Naive thymus-derived CD8-positive, alpha-beta T cell (primary cell): ENCODE results near the gene PCED1A. TPM values are rescaled to one million over a fixed set of nuclear protein-coding genes. Genes with fewer than 3 reads are reported as not detected.
A peak's percentile ranks its signal among the peaks of the same experiment; 100 is the strongest.
"Not testable (repeated sequence)": the region's sequence is repeated elsewhere in the genome, so short reads cannot be mapped to it uniquely, and the experiment has no call there.

Source experiments
- ATAC-seq, 2 donors: fragments of 150-1000 bp; cut with Tn5 transposase in 1 of 2; sonication (Bioruptor Pico), chemical (Tn5 transposase) in 1 of 2; 1 replicate in 1 of 2; 2 replicates in 1 of 2; pipeline ENCODE4 v1.10.0; 2021; ENCODE audit warnings: mild to moderate bottlenecking in 2 of 2, moderate library complexity in 2 of 2
- POLR2A ChIA-PET: fragments of 350-600 bp; sonication (Branson Sonifier 250); formaldehyde crosslinking; loops from one replicate; lab custom pipeline; 2021; ENCODE audit warnings: antibody characterized with exemption; lab: Charles Lee
- DNase-seq, 10 donors: peaks; one replicate each; pipeline versions ENCODE4 v3.0.0 to v3.0.0-alpha.2; 2020 to 2022
- H3K27ac Mint-ChIP-seq, 10 donors: one replicate each; pipeline ENCODE4 v1.8.0; 2020 to 2022; ENCODE audit warnings: mild to moderate bottlenecking in 10 of 10, mixed read lengths in 10 of 10, moderate library complexity in 4 of 10, inconsistent platforms in 1 of 10
- H3K27me3 Mint-ChIP-seq, 5 donors: one replicate each; pipeline ENCODE4 v1.8.0; 2021 to 2022; ENCODE audit warnings: mixed read lengths in 5 of 5
- H3K36me3 Mint-ChIP-seq, 3 donors: one replicate each; pipeline ENCODE4 v1.8.0; 2020 to 2022; ENCODE audit warnings: mixed read lengths in 3 of 3, mild to moderate bottlenecking in 2 of 3, inconsistent platforms in 1 of 3
- H3K4me1 Mint-ChIP-seq, 4 donors: one replicate each; pipeline ENCODE4 v1.8.0; 2021 to 2022; ENCODE audit warnings: mixed read lengths in 4 of 4
- H3K4me3 Mint-ChIP-seq, 10 donors: one replicate each; pipeline ENCODE4 v1.8.0; 2020 to 2022; ENCODE audit warnings: mild to moderate bottlenecking in 10 of 10, mixed read lengths in 10 of 10, moderate library complexity in 6 of 10, inconsistent platforms in 1 of 10
- H3K9me3 Mint-ChIP-seq, 9 donors: one replicate each; pipeline ENCODE4 v1.8.0; 2020 to 2022; ENCODE audit warnings: mixed read lengths in 9 of 9, mild to moderate bottlenecking in 3 of 9, inconsistent platforms in 1 of 9, moderate library complexity in 1 of 9
- polyA plus RNA-seq, 3 donors: library from polyadenylated mRNA; unstranded; fragments of 300-500 nt; fragmentation: Illumina TruSeq; gene quantifications; one replicate each; pipeline ENCODE4 v1.2.3, GENCODE V29; 2021
- total RNA-seq, 8 experiments: library from RNA in 2 of 8; stranded (reverse) in 2 of 8; gene quantifications; one replicate each; pipeline ENCODE4 v1.2.3 and lab custom pipeline; 2021 to 2026

The PCED1A gene
- total and polyA plus RNA-seq, 5 experiments from 2014 or later: 21.9 to 101 (median 29.6) TPM

DNA sequence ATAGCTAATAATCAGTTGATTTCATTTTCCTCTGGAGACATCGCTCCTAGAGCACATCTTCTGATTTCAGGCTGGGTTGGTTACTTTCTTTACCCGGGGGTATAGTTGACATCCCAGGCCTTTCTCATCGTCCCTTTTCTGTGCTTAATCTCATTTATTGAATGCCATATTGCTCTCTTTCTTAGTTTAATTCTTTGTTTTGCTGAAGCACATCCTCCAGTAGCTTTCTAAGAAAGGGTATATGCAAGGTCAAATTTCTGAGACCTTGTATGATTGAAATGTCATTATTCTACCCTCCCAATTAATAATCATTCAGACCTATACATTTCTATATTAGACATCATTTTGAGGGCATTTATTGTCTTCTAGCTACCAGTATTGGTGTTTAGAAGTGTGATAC, 28.3 kb downstream of the PCED1A start:
- ATAC-seq (no peak), DNase-seq (no peak)
- H3K9me3 Mint-ChIP-seq: peaks cover 0 to 20% (median 10%) of the 10 kb centered on the region in 9 donors
- H3K27me3 Mint-ChIP-seq: peaks cover 14 to 39% (median 28%) of the 10 kb centered on the region in 5 donors
- peaks cover 0 to 14% (median 10%) of the 10 kb centered on the region in 3 donors for H3K36me3 Mint-ChIP-seq
- H3K27ac Mint-ChIP-seq: no peak overlapping the region
- POLR2A ChIA-PET: interaction anchor here (0.8 kb wide), 1 partner anchor 28 kb away, joined by 3 read pairs; no protein-coding TSS in a partner anchor
- no peak overlapping the region for H3K4me3 Mint-ChIP-seq
- peaks cover 0 to 6% (median 2%) of the 10 kb centered on the region in 4 donors for H3K4me1 Mint-ChIP-seq

DNA sequence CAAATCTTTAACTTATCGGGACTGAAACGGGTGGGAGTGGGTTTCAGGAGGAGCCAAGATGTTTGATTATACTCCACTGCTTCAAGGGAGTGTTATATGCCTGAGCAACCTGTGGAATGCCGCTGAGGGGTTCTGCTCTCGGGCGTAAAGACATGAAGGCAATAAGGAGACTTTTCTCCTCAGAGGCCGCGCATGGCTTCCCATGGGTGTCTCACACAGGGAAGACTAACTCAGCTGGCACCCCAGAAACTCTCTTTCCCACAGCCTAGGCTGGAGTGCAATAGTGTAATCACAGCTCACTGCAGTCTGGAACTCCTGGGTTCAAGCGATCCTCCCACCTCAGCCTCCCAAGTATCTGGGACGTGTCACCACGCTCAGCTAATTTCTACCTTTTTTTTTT, 30.8 kb downstream of the PCED1A start:
- ATAC-seq (no peak), DNase-seq (no peak)
- Mint-ChIP-seq H3K27me3 (peaks cover 19 to 52% (median 43%) of the 10 kb centered on the region in 5 donors), H3K36me3 (peaks cover 0 to 14% (median 10%) of the 10 kb centered on the region in 3 donors), H3K27ac (no peak overlapping the region), H3K4me1 (peaks cover 0 to 5% (median 2%) of the 10 kb centered on the region in 4 donors), H3K4me3 (no peak overlapping the region), H3K9me3 (peaks cover 0 to 20% (median 10%) of the 10 kb centered on the region in 9 donors)
- POLR2A ChIA-PET: no interaction called here

DNA sequence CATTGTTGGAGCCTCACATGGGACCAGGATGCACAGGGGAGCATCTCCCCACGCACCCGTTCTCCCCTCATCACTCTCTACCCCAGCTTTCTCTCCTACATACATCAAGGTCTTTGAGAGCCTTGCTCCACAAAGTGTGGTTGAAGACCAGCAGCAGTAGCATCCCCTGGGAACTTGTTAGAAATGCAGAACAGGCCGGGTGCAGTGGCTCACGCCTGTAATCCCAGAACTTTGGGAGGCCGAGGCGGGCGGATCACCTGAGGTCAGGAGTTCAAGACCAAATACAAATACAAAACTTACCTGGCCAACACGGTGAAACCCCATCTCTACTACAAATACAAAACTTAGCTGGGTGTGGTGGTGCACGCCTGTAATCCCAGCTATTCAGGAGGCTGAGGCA, 32.5 kb downstream of the PCED1A start:
- peaks cover 0 to 15% (median 9%) of the 10 kb centered on the region in 9 donors for H3K9me3 Mint-ChIP-seq
- ATAC-seq, H3K4me3 Mint-ChIP-seq, H3K27ac Mint-ChIP-seq, POLR2A ChIA-PET, H3K4me1 Mint-ChIP-seq, DNase-seq: not testable (repeated sequence)
- peaks cover 0 to 10% (median 8%) of the 10 kb centered on the region in 3 donors for H3K36me3 Mint-ChIP-seq
- H3K27me3 Mint-ChIP-seq: peaks cover 26 to 61% (median 44%) of the 10 kb centered on the region in 5 donors

DNA sequence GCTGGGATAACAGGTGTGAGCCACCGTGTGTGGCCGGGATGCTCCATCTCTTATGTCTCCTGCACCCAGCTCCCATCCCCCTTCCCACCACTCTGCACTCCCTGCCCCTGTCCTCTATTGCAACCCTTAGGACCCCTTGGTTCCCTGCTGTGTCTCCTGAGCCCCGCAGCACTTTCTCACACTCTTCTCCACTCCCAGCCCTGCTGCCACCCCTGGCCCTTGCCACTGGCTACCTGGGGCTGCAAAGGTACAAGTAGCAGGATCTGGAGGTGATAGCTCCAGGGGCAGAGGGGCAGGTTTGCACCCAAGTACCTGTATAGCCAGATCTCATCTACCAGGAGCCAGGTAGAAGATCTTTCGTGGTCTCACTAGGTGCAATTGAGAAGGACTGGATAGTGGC, 33.4 kb downstream of the PCED1A start:
- H3K4me1 Mint-ChIP-seq: peaks cover 0 to 5% (median 2%) of the 10 kb centered on the region in 4 donors
- peaks cover 30 to 61% (median 49%) of the 10 kb centered on the region in 5 donors for H3K27me3 Mint-ChIP-seq
- H3K27ac Mint-ChIP-seq: no peak overlapping the region
- no peak for DNase-seq
- H3K36me3 Mint-ChIP-seq: peaks cover 0 to 3% (median 3%) of the 10 kb centered on the region in 3 donors
- H3K4me3 Mint-ChIP-seq: no peak overlapping the region
- POLR2A ChIA-PET: interaction anchor here (0.7 kb wide), 1 partner anchor 44 kb away, joined by 3 read pairs; no protein-coding TSS in a partner anchor
- peaks cover 0 to 8% (median 2%) of the 10 kb centered on the region in 9 donors for H3K9me3 Mint-ChIP-seq
- ATAC-seq: no peak

DNA sequence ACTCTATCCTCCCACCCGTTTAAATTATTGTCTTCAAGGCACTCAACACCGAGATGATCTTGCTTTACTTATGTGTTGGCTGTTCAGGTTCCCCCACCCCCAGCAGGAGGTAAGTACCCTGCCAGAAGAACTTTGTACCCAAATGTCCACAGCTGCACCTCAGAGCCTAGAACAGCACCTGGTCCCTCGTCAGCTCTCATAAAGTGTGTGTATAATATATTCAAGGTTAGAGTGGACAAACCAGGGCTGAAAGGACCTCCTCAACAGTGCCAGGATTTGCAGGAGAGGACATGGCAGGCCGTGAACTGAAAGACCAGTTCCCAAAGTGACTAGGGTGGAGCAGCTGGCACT, 34.1 kb downstream of the PCED1A start:
- ATAC-seq (no peak), DNase-seq (no peak)
- Mint-ChIP-seq H3K4me1 (peaks cover 2 to 8% (median 5%) of the 10 kb centered on the region in 4 donors), H3K27me3 (peaks cover 31 to 64% (median 47%) of the 10 kb centered on the region in 5 donors), H3K27ac (no peak overlapping the region), H3K9me3 (peaks cover 0 to 4% (median 0%) of the 10 kb centered on the region in 9 donors), H3K4me3 (no peak overlapping the region), H3K36me3 (no peaks in the 10 kb centered on the region)
- POLR2A ChIA-PET: no interaction called here

DNA sequence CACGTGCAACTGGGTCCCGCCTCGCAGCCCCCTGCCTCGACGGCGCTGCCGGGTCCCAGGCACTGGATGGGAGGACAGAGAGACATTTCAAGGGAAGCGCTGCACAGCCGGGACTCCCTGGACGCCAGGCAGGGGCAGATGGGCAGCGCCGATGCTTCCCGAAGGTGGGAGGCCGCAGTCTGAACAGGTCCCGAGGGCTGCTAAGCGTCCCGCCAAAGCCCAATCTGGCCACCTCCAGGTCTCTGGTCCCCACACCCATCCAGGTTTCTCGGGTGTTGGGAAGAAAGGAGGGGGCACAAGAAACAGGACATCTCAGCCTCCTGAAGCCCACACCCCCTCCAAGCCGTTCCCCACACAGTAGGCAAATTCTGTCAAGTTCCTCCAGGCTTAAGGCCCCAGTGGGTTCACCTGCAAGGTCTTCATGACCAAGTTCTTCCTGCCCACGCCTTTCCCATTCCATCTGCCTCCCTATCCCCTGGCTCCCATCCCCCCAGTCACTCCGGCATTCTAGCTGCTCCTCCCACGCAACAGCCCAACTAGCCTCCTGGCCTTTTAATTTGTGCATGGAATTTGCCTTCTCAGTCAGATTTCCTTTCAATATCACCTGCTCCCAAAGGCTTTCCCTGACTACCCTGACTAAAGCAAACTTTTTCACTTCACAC, 34.6 kb downstream of the PCED1A start:
- ATAC-seq: no peak
- Mint-ChIP-seq H3K4me3 (no peak overlapping the region), H3K27me3 (peaks cover 31 to 64% (median 51%) of the 10 kb centered on the region in 5 donors), H3K36me3 (no peaks in the 10 kb centered on the region), H3K9me3 (peaks cover 0 to 3% (median 0%) of the 10 kb centered on the region in 9 donors), H3K27ac (no peak overlapping the region), H3K4me1 (peaks cover 8 to 13% (median 10%) of the 10 kb centered on the region in 4 donors)
- POLR2A ChIA-PET: interaction anchor here (0.6 kb wide), 1 partner anchor 265 kb away, joined by 3 read pairs; no protein-coding TSS in a partner anchor
- DNase-seq: no peak

DNA sequence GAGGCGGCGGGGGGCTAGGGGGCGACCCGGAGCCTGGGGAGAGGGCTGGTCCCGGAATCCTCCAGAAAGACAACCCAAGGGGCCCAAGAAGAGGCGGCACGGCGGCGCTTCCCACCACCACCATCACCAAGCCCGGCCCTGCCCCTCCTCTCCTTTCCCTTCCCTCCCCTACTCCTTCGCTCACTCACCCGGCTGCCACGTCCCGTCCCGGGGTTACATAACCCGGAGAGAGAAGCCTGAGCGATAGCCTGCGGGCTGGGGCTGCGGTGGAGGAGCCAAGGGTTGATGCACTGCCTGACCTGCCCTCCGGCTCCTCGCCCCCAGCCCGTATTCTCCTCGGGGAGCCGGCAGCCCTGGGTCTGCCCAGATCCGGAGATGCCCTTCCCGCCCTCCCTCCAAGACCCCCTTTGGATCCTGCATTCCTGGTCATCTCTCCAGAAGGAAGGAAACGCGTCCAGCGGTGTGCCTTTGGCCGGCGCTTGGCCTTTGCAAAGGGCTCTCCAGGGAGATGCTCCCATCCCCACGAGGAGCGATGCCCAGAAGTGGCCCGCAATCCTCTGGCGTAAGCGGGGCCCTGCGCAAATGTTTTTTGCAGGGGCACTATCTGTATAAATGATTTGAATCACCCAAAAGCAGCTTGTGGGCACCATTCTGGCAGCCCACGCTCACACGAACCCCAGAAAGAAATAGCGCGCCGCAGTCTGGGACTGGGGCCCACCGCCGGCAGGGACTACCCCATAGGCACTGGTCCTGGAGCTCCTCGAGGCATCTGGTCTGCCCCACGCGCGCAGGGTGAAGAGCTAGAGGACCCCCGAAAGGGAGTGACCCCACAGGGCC, 35.4 kb downstream of the PCED1A start:
- Mint-ChIP-seq H3K4me3 (no peak overlapping the region), H3K4me1 (peaks cover 13 to 17% (median 14%) of the 10 kb centered on the region in 4 donors), H3K9me3 (peaks cover 0 to 3% (median 0%) of the 10 kb centered on the region in 9 donors), H3K27ac (no peak overlapping the region), H3K27me3 (peaks cover 33 to 68% (median 55%) of the 10 kb centered on the region in 5 donors), H3K36me3 (no peaks in the 10 kb centered on the region)
- no peak for ATAC-seq
- POLR2A ChIA-PET: no interaction called here
- DNase-seq: no peak

DNA sequence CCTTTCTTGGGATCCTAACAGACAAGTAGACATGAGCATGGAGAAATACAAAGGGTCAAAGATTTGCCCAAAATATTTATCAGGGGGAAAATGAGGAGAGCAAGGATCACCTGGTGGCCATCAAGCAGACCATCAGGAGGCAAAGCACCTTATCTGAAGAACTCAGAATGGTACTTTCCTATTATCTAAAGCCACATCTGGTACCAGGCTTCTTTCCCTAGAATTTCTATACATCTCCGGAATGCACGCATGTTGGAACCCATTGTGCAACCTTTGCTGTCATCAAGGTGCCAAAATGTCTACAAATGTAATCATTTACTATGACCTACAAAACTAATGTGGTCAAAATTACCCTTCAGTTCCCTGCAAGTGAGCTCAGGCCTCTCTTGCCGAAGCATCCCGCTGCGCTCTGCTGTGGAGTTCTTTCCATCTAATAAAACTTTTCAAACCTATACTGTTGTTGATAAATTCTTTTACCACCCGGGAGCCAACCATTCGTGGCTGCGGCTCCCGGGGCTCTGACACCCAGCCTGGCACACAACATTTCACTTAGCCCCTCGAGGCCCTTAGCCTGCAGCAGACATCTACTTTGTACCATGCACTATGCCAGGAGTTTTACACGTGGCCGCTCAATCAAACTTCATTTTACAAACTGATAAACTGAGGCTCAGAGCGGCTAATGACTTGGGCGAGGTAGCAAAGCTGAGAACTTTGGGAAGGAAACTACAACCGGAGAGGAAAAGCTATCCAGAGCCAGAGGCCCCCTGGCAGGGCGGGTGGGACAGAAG, 36.2 kb downstream of the PCED1A start:
- Mint-ChIP-seq H3K27ac (peak overlapping the region in 1 of 10 donors; percentile 10), H3K4me3 (no peak overlapping the region), H3K4me1 (peaks cover 21 to 25% (median 22%) of the 10 kb centered on the region in 4 donors), H3K27me3 (peaks cover 40 to 77% (median 62%) of the 10 kb centered on the region in 5 donors), H3K36me3 (peaks cover 0 to 6% (median 0%) of the 10 kb centered on the region in 3 donors), H3K9me3 (peaks cover 0 to 3% (median 0%) of the 10 kb centered on the region in 9 donors)
- no peak for DNase-seq
- POLR2A ChIA-PET: no interaction called here
- ATAC-seq: no peak

DNA sequence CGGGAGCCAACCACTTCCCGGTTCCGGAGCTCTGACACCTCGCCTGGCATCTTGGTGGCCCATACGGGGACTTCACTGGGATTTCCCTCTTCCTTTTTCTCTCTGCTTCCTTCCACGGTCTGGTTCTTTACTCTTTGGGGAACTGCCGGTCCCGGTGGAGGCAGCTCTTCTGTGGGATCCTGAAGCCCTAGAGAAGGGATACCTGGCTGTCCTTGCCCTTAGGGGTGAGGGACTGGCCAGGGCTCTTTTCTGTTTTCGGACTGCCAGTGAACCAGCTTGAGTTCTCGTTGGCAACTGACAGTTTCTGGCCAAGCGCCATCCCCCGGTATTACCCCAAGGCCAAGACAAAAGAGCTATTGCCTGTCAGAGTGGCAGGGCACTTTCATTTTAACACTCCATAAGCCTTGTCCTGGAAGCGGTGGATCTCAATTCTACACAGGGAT, 39.1 kb downstream of the PCED1A start:
- Mint-ChIP-seq H3K36me3 (peaks cover 0 to 6% (median 0%) of the 10 kb centered on the region in 3 donors), H3K4me3 (peak overlapping the region; percentile 71 to 92 (median 86)), H3K27me3 (peaks cover 42 to 93% (median 64%) of the 10 kb centered on the region in 5 donors), H3K9me3 (no peaks in the 10 kb centered on the region), H3K27ac (peak overlapping the region in 3 of 10 donors; percentile 48 to 72 (median 63)), H3K4me1 (peaks cover 19 to 30% (median 28%) of the 10 kb centered on the region in 4 donors)
- ATAC-seq (peak in 1 of 2 donors; percentile 39), DNase-seq (peak in 1 of 10 donors; percentile 17)
- POLR2A ChIA-PET: interaction anchor here (0.5 to 1.1 kb wide), 3 partner anchors 20 to 314 kb away, joined by 3 to 4 read pairs (median 3); partner anchors contain the start of genes PCED1A and VPS16

DNA sequence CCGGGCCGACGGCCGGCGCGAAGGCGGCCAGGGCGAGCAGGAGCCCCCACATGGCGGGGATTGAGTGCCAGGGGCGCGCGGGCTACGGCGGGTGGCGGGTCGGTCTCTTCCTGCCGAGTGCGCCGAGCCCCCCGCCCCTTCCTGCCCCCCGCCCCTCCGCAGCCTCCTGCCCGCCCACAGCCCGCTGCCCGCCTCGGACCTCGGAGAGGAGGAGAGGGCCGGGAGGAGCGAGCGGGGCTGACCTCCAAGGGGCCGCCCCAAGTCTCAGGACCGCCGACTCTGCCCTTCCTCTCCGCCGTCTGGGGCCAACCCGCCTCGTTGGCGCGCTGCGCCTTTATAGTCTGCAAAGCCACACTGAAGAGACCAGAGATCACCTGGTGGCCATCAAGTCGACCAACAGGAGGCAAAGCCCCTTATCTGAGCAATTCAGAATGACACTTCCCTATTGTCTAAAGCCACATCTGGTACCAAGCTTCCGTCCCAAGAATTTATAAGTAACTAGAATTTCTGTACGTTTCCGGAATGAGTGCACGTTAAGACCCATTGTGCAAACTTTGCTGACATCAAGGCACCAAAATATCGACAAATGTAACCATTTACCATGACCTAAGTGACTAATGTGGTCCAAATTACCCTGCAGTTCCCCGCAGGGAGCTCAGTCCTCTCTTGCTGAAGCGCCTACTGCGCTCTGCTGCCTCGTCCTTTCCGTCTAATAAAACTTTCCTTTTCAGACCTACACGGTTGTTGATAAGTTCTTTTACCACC, 39.8 kb downstream of the PCED1A start, which contains the start of gene CPXM1:
Gene CPXM1, minus strand, starts transcription at position 107 of the 765 bp plus-strand sequence. Its CDS starts 55 bp downstream, at position 52.
- DNase-seq (peak in 2 of 10 donors; percentile 15 to 16), ATAC-seq (peak; percentile 42 to 70)
- Mint-ChIP-seq H3K27ac (peak within 1 kb of the TSS in 8 of 10 donors; percentile 9 to 97 (median 62)), H3K27me3 (peaks cover 37 to 90% (median 60%) of the 10 kb centered on the region in 5 donors), H3K9me3 (no peaks in the 10 kb centered on the region), H3K4me1 (peaks cover 19 to 30% (median 28%) of the 10 kb centered on the region in 4 donors), H3K4me3 (peak within 1 kb of the TSS; percentile 78 to 97 (median 90)), H3K36me3 (peaks cover 0 to 6% (median 0%) of the 10 kb centered on the region in 3 donors)
- POLR2A ChIA-PET: interaction anchor here (0.6 to 1.2 kb wide), 4 partner anchors 21 to 1074 kb away, joined by 3 to 7 read pairs (median 4); partner anchors contain the start of genes PCED1A and VPS16
